Fibroblast of villous mesenchyme (primary cell): Measurements from ENCODE around the gene MDFIC. TPM values are rescaled to one million over a fixed set of nuclear protein-coding genes. Genes with fewer than 3 reads are reported as not detected.

ENCODE experiments used
- DNase-seq: peaks from one replicate; pipeline ENCODE4 v3.0.0-alpha.2; 2010; ENCODE audit warnings: low read depth
- H3K4me3 ChIP-seq: 2 replicates; pipeline ENCODE4 v1.5.1; 2011; ENCODE audit warnings: low read depth, mild to moderate bottlenecking, low read length
- total RNA-seq: library from RNA; depleted of rRNA; stranded (reverse); fragments of >200 nt; gene quantifications from 2 replicates; pipeline ENCODE4 v1.2.3, GENCODE V29; 2012
- TF ChIP-seq, protein P1 (sequence below): IDR thresholded peaks from 2 replicates; pipeline ENCODE4 v1.5.1; 2012; ENCODE audit warnings: low read depth, mild to moderate bottlenecking, low read length; ENCODE audit not compliant: insufficient read depth

Gene MDFIC
- total RNA-seq, 1 donor: 39.3 TPM

DNA sequence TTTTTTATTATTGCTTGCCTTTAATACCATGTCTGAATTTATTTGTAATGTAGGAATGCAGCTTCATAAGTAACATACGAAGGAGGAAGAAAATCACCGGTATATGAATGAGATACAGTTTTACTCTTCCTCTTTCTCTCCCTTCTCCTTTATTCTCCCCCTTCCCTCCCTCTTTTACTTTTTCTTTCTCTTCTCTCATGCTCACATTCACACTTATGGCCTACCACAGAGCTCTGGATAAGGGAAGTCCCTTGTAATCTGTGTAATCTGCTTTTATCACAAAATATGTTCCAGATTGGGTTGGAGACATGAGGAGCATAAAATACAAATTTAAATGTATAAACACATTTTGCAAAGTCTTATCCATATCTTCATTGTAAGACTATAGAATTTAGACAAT lies 59.4 kb downstream of the MDFIC start:
- no peak for DNase-seq
- H3K4me3 ChIP-seq: no peak overlapping the region
- TF ChIP-seq, protein P1, sequence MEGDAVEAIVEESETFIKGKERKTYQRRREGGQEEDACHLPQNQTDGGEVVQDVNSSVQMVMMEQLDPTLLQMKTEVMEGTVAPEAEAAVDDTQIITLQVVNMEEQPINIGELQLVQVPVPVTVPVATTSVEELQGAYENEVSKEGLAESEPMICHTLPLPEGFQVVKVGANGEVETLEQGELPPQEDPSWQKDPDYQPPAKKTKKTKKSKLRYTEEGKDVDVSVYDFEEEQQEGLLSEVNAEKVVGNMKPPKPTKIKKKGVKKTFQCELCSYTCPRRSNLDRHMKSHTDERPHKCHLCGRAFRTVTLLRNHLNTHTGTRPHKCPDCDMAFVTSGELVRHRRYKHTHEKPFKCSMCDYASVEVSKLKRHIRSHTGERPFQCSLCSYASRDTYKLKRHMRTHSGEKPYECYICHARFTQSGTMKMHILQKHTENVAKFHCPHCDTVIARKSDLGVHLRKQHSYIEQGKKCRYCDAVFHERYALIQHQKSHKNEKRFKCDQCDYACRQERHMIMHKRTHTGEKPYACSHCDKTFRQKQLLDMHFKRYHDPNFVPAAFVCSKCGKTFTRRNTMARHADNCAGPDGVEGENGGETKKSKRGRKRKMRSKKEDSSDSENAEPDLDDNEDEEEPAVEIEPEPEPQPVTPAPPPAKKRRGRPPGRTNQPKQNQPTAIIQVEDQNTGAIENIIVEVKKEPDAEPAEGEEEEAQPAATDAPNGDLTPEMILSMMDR: no peak

DNA sequence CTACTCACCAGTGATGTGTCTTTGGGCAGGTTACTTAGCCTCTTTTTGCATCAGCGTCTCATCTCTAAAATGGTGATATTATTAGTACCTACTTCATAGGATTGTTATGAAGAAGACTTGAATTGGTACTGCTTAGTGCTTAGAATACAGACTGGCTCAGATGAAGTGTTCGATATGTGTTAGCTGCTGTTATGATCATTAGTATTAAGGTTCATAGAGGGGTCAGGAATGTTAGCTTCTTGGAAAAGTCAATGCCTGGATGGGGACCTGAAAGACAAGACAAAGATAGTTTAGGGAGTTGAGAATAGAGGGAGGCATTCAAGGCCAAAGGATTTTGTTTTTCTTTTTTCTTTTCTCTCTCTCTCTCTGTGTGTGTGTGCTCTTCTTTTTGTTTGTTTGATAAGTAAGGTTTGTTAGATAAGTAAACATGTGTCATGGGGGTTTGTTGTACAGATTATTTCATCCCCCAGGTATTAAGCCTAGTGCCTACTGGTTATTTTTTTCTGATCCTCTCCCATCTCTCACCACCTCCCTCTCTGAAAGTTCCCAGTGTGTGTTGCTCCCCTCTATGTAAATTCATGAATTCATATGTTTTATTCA lies 63.3 kb downstream of the MDFIC start:
- H3K4me3 ChIP-seq: no peak overlapping the region
- TF ChIP-seq, protein P1: no peak
- no peak for DNase-seq

DNA sequence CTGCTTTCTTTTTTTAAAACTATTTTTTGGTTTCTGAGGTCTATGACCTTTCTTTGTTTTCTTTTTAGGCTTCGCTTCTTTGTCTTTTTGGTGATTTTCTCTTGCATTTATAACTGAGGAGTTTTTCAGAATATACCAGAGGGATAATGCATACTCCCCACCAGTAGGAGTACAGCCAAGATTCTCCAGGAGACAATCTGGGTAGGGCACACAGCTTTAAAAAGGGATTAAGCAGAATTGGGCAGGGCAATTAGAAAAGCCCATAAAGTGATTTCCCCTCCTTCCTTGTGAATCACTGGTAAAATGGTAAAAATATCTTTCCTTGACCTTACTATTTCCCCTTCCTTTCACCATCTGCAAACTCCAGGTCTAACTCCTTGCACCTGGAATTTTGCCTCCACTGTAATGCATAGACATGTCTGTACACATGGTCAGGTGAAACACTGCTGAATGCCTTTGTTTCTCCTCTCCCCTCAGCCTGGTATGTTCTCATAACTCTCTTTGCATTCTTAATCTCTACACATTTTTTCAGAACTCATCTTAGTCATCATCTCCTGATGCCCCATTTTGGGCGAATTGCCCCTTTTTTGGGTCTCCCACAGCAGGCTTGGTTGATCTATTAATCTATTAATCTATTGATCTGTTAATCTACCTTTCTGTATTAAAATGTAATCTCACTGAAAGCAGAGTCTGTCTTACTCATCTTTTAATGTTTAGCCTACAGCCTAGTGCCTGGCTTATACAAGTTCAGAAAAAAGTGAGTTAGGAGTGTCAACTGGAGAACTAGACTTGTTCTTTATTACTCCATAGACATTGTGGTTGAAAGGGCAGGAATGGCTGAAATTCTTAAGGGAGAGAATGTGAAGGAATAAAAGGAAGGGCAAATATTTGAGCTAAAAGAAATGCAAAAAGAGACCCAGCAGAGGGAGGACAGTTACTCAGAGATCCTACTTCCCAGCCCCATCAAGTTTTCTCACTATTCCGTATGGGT lies 64.6 kb downstream of the MDFIC start:
- no peak overlapping the region for H3K4me3 ChIP-seq
- DNase-seq: peak; percentile 25
- TF ChIP-seq, protein P1: no peak

DNA sequence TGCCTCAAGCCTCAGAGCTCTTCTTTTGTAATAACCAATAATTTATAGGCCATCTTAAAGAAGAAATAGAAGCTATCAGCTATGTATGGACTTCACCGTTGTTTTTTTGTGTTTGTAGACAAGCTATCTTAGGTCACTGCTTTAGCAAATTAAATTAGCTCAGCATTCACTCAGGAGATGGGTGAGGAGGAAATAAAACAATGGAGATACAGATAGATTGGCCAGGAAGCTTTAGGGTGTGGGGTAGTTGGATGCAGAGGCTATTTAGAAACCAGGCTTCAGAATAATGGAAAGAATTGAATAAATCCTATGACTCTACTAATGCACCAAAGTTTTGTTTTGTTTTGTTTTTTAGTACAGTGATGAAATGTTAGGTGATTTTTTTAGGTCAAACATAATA lies 66.1 kb downstream of the MDFIC start:
- H3K4me3 ChIP-seq: no peak overlapping the region
- TF ChIP-seq, protein P1: no peak
- no peak for DNase-seq

- TF ChIP-seq, protein P1: no peak
- DNase-seq: peak; percentile 79
- H3K4me3 ChIP-seq: no peak overlapping the region
Observed at GRCh38 chr7:114988755-114989375, 67.0 kb downstream of the MDFIC start.

GRCh38 chr7:114989531-114989930 lies 67.6 kb downstream of the MDFIC start:
- H3K4me3 ChIP-seq: no peak overlapping the region
- TF ChIP-seq, protein P1: no peak
- DNase-seq: peak; percentile 48
